H9 (cell line): ENCODE results near the gene TMEM178B. TPM values are rescaled to one million over a fixed set of nuclear protein-coding genes. Genes with fewer than 3 reads are reported as not detected.
A peak's percentile ranks its signal among the peaks of the same experiment; 100 is the strongest.

Source experiments
- DNase-seq: peaks from one replicate; pipeline ENCODE4 v3.0.0-alpha.2; 2017
- H2AFZ ChIP-seq: one replicate; pipeline ENCODE4 v1.6.1; 2013; ENCODE audit warnings: mild to moderate bottlenecking, low read length, control low read depth, moderate library complexity
- H2AK5ac ChIP-seq: 2 replicates; pipeline ENCODE4 v1.6.1; 2013; ENCODE audit warnings: low read length, control low read depth, mixed read lengths; ENCODE audit not compliant: insufficient read length
- H2BK120ac ChIP-seq: one replicate; pipeline ENCODE4 v1.6.1; 2013; ENCODE audit warnings: low read depth, mild to moderate bottlenecking, low read length, control low read depth, inconsistent platforms; ENCODE audit not compliant: poor library complexity, severe bottlenecking
- H2BK12ac ChIP-seq: 2 replicates; pipeline ENCODE4 v1.6.1; 2013; ENCODE audit warnings: low read length, control low read depth, mixed read lengths, low read depth; ENCODE audit not compliant: insufficient read length
- H2BK15ac ChIP-seq: 2 replicates; pipeline ENCODE4 v1.6.1; 2013; ENCODE audit warnings: low read depth, low read length, control low read depth
- H2BK20ac ChIP-seq: one replicate; pipeline ENCODE4 v1.6.1; 2013; ENCODE audit warnings: low read depth, mild to moderate bottlenecking, low read length, control low read depth, inconsistent platforms; ENCODE audit not compliant: poor library complexity, severe bottlenecking
- H2BK5ac ChIP-seq: 2 replicates; pipeline ENCODE4 v1.6.1; 2013; ENCODE audit warnings: low read length, control low read depth, mixed read lengths; ENCODE audit not compliant: insufficient read length
- H3K14ac ChIP-seq: 2 replicates; pipeline ENCODE4 v1.6.1; 2013; ENCODE audit warnings: low read length, control low read depth; ENCODE audit not compliant: insufficient read depth
- H3K18ac ChIP-seq: 2 replicates; pipeline ENCODE4 v1.6.1; 2013; ENCODE audit warnings: low read depth, mild to moderate bottlenecking, mixed read lengths, low read length, control low read depth; ENCODE audit not compliant: insufficient read length
- H3K23ac ChIP-seq: 2 replicates; pipeline ENCODE4 v1.6.1; 2013; ENCODE audit warnings: low read length, control low read depth, mixed read lengths, low read depth; ENCODE audit not compliant: insufficient read length
- H3K23me2 ChIP-seq: 2 replicates; pipeline ENCODE4 v1.6.1; 2013; ENCODE audit warnings: low read depth, mild to moderate bottlenecking, mixed read lengths, low read length, control low read depth; ENCODE audit not compliant: insufficient read length, poor library complexity, severe bottlenecking
- H3K27ac ChIP-seq: 2 replicates; pipeline ENCODE4 v1.5.1; 2013; ENCODE audit warnings: low read length, control low read depth, mixed read lengths, low read depth; ENCODE audit not compliant: insufficient read length
- H3K27me3 ChIP-seq: 2 replicates; pipeline ENCODE4 v1.6.1; 2013; ENCODE audit warnings: low read length, control low read depth, inconsistent platforms; ENCODE audit not compliant: insufficient read depth
- H3K4ac ChIP-seq: 2 replicates; pipeline ENCODE4 v1.6.1; 2013; ENCODE audit warnings: low read depth, mild to moderate bottlenecking, control low read depth, inconsistent platforms, low read length, moderate library complexity
- H3K4me1 ChIP-seq: 2 replicates; pipeline ENCODE4 v1.6.1; 2013; ENCODE audit warnings: low read length, control low read depth, inconsistent platforms; ENCODE audit not compliant: insufficient read depth
- H3K4me2 ChIP-seq: 2 replicates; pipeline ENCODE4 v1.6.1; 2013; ENCODE audit warnings: low read length, control low read depth, mixed read lengths; ENCODE audit not compliant: insufficient read length, insufficient read depth
- H3K56ac ChIP-seq: 2 replicates; pipeline ENCODE4 v1.6.1; 2013; ENCODE audit warnings: low read depth, mild to moderate bottlenecking, mixed read lengths, low read length, control low read depth; ENCODE audit not compliant: insufficient read length
- H3K79me1 ChIP-seq: 2 replicates; pipeline ENCODE4 v1.6.1; 2013; ENCODE audit warnings: low read depth, mild to moderate bottlenecking, moderate library complexity, low read length, control low read depth, inconsistent platforms; ENCODE audit not compliant: insufficient read depth, poor library complexity, severe bottlenecking
- H3K79me2 ChIP-seq: 2 replicates; pipeline ENCODE4 v1.6.1; 2013; ENCODE audit warnings: low read length, control low read depth, inconsistent platforms; ENCODE audit not compliant: insufficient read depth
- H3K9ac ChIP-seq: 2 replicates; pipeline ENCODE4 v1.6.1; 2013; ENCODE audit warnings: low read length, control low read depth, mixed read lengths; ENCODE audit not compliant: insufficient read length; ENCODE audit errors: extremely low read depth
- H3K9me3 ChIP-seq: one replicate; pipeline ENCODE4 v1.6.1; 2013; ENCODE audit warnings: low read depth, low read length, inconsistent platforms; ENCODE audit not compliant: control insufficient read depth
- H3T11ph ChIP-seq: one replicate; pipeline ENCODE4 v1.6.1; 2013; ENCODE audit warnings: mild to moderate bottlenecking, low read length, control low read depth, inconsistent platforms
- H4K20me1 ChIP-seq: one replicate; pipeline ENCODE4 v1.6.1; 2013; ENCODE audit not compliant: control insufficient read depth, insufficient read length, insufficient read depth
- H4K5ac ChIP-seq: 2 replicates; pipeline ENCODE4 v1.6.1; 2013; ENCODE audit warnings: low read depth, mild to moderate bottlenecking, mixed read lengths, low read length, control low read depth; ENCODE audit not compliant: insufficient read length
- H4K8ac ChIP-seq: replicated peaks from 2 replicates; pipeline ENCODE4 v1.6.1; 2013; ENCODE audit warnings: low read length, control low read depth, mixed read lengths, low read depth; ENCODE audit not compliant: insufficient read length
- H4K91ac ChIP-seq: 2 replicates; pipeline ENCODE4 v1.6.1; 2013; ENCODE audit warnings: low read depth, mild to moderate bottlenecking, moderate library complexity, mixed read lengths, low read length, control low read depth; ENCODE audit not compliant: insufficient read length
- H3K27ac Mint-ChIP-seq, 3 experiments: 2 replicates in 2 of 3; 3 replicates in 1 of 3; pipeline ENCODE4 v1.8.0; 2020 to 2021; ENCODE audit warnings: mixed read lengths in 3 of 3, mild to moderate bottlenecking in 1 of 3, moderate library complexity in 1 of 3
- H3K27me3 Mint-ChIP-seq: 2 replicates; pipeline ENCODE4 v1.8.0; 2021; ENCODE audit warnings: low read depth, mild to moderate bottlenecking, moderate library complexity, mixed read lengths
- H3K36me3 Mint-ChIP-seq, 3 experiments: 2 replicates in 2 of 3; 3 replicates in 1 of 3; pipeline ENCODE4 v1.8.0; 2020 to 2021; ENCODE audit warnings: low read depth in 3 of 3, mixed read lengths in 3 of 3; ENCODE audit not compliant: insufficient read depth in 1 of 3
- H3K4me1 Mint-ChIP-seq, 2 experiments: 2 replicates each; pipeline ENCODE4 v1.8.0; 2020; ENCODE audit warnings: mixed read lengths in 2 of 2
- H3K4me3 Mint-ChIP-seq, 2 experiments: 2 replicates in 1 of 2; 3 replicates in 1 of 2; pipeline ENCODE4 v1.8.0; 2020 to 2021; ENCODE audit warnings: mild to moderate bottlenecking in 2 of 2, mixed read lengths in 2 of 2, moderate library complexity in 1 of 2
- H3K9me3 Mint-ChIP-seq, 2 experiments: 2 replicates in 1 of 2; 3 replicates in 1 of 2; pipeline ENCODE4 v1.8.0; 2020; ENCODE audit warnings: mild to moderate bottlenecking in 2 of 2, mixed read lengths in 2 of 2, moderate library complexity in 1 of 2
- CTCF ChIP-seq: fragments of 200-600 bp; sonication (generic); conservative IDR thresholded peaks from 3 replicates; pipeline ENCODE4 v1.8.0; 2021; ENCODE audit warnings: antibody characterized with exemption, mild to moderate bottlenecking
- WGBS: extraction: QIAGEN DNeasy Blood & Tissue Kit; methylation state at CpG from one replicate; pipeline ENCODE4 v1.1.7; 2013; ENCODE audit warnings: missing lambda C conversion rate, low lambda C conversion rate, mixed read lengths; ENCODE audit not compliant: insufficient read length; ENCODE audit errors: extremely low coverage; 5-methylcytosine and 5-hydroxymethylcytosine counted together
- total RNA-seq: library from RNA; stranded (reverse); gene quantifications from 2 replicates; pipeline ENCODE4 v1.2.1, GENCODE V29; 2021

TMEM178B gene
- total RNA-seq, 1 experiment from 2014 or later = 11.3 TPM

GRCh38 chr7:141114029-141114664, 40.3 kb downstream of the TMEM178B start:
- H3K9ac ChIP-seq = no peak overlapping the region
- peaks cover 2 to 3% (median 3%) of the 10 kb centered on the region in 3 experiments; a peak in 3 of 7 replicates for H3K36me3 Mint-ChIP-seq
- H3K27me3 Mint-ChIP-seq = no peaks in the 10 kb centered on the region

More at GRCh38 chr7:141114029-141114664, 40.3 kb downstream of the TMEM178B start:
- H4K8ac ChIP-seq = no peak overlapping the region
- no peak overlapping the region for H2AFZ ChIP-seq
- no peaks in the 10 kb centered on the region for H4K20me1 ChIP-seq
- H2BK20ac ChIP-seq = no peak overlapping the region
- H2BK5ac ChIP-seq = no peak overlapping the region
- peaks cover 9 to 11% of the 10 kb centered on the region in 2 experiments for H3K4me1 Mint-ChIP-seq
- no peaks in the 10 kb centered on the region for H3K79me1 ChIP-seq
- no peak overlapping the region for H3K4me3 Mint-ChIP-seq
- H2BK120ac ChIP-seq = no peak overlapping the region
- no peak overlapping the region for H4K91ac ChIP-seq
- H2BK12ac ChIP-seq = no peak overlapping the region
- no peak overlapping the region for H3K18ac ChIP-seq
- H3K14ac ChIP-seq = no peak overlapping the region
- peak overlapping the region in 1 of 3 experiments; percentile 43; a peak in 1 of 7 replicates for H3K27ac Mint-ChIP-seq
- no CpG with 5 or more reads among the region's 2 CpGs for WGBS
- H3K4ac ChIP-seq = no peak overlapping the region
- no peak for DNase-seq
- no peak overlapping the region for H3K23ac ChIP-seq
- no peaks in the 10 kb centered on the region for H3K23me2 ChIP-seq
- no peak overlapping the region for H4K5ac ChIP-seq
- peaks cover 3 to 6% of the 10 kb centered on the region in 2 experiments; a peak in 3 of 5 replicates for H3K9me3 Mint-ChIP-seq
- H2BK15ac ChIP-seq = no peak overlapping the region
- no peaks in the 10 kb centered on the region for H3K27me3 ChIP-seq
- H3K79me2 ChIP-seq = no peaks in the 10 kb centered on the region
- no peak overlapping the region for H2AK5ac ChIP-seq
- no peak overlapping the region for H3K56ac ChIP-seq
- H3K27ac ChIP-seq = no peak overlapping the region
- H3K4me2 ChIP-seq = no peak overlapping the region
- no peaks in the 10 kb centered on the region; the same call in 1 of the 2 replicates for H3K4me1 ChIP-seq
- no peak for TF ChIP-seq CTCF
- H3T11ph ChIP-seq = no peak overlapping the region
- no peaks in the 10 kb centered on the region for H3K9me3 ChIP-seq
